ENCODE data around the gene GATB. TPM values are rescaled to one million over a fixed set of nuclear protein-coding genes. Genes with fewer than 3 reads are reported as not detected.

GATB gene
- total RNA-seq, 2 experiments from 2014 or later, result 13.5 to 14.9 TPM

DNA sequence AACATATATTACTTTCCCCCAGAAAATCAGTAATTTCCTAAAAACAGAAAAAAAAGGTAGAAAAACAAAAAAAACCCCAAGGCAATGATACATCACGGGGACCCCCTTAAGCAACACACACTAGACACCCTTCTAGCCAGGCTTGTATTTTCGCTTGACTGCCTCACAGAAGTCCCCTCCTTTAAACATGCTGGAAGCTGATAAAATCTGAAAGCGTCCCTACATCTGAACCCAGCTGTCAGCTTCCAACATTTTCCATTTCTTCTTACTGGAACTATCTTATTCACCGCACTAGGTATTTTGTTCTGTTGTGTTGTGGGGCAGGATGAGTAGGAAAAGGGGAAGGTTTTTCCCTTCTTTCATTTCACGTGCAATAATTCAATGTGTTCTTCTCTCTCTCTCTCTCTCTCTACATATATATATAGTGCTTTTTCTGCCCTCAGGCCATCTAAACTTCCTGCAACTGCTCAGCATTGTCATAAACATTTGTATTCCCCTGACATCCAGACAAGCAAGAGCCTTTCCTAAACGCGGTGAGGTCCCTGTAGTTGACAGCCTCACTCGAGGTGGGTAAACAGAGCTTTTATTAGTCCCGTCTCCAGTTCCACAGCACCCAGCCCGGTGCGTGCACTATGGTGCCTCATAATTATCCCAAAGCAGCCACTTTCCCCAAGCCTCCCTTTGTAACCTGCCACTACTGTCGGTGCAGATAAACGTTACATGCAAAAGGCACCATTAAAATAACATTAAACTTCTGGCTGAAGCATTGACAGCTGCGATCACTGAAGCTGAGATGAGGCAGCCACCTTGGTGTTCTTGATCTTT, 82.5 kb downstream of the GATB start:
- DNase-seq (no peak), ATAC-seq (ENCODE audit: low read depth) (no peak)
- POLR2A ChIA-PET, result no interaction called here
- Mint-ChIP-seq H3K4me3 (no peak overlapping the region), H3K36me3 (no peaks in the 10 kb centered on the region), H3K4me1 (no peaks in the 10 kb centered on the region), H3K27me3 (no peaks in the 10 kb centered on the region), H3K27ac (no peak overlapping the region), H3K9me3 (no peaks in the 10 kb centered on the region)

DNA sequence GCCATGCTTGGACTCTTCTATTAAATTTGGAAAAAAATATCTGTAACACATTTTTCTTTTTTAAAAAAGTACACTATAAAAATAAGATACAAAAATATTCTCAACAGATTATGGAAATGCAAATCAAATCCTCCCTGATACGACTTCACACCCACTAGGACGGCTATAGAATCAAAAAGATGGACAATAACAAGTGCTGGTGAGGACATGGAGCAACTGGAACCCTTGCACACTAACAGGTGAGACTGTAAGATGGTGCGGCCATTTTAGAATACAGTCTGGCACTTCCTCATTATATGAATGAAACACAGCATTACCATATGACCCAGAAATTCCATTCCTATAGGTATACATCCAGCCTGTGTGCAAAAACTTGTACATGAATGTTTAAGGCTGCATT, 83.6 kb downstream of the GATB start:
- Mint-ChIP-seq H3K9me3 (no peaks in the 10 kb centered on the region), H3K4me3 (no peak overlapping the region), H3K4me1 (no peaks in the 10 kb centered on the region), H3K27ac (no peak overlapping the region), H3K36me3 (no peaks in the 10 kb centered on the region), H3K27me3 (no peaks in the 10 kb centered on the region)
- DNase-seq (no peak), ATAC-seq (ENCODE audit: low read depth) (no peak)
- POLR2A ChIA-PET, result no interaction called here

DNA sequence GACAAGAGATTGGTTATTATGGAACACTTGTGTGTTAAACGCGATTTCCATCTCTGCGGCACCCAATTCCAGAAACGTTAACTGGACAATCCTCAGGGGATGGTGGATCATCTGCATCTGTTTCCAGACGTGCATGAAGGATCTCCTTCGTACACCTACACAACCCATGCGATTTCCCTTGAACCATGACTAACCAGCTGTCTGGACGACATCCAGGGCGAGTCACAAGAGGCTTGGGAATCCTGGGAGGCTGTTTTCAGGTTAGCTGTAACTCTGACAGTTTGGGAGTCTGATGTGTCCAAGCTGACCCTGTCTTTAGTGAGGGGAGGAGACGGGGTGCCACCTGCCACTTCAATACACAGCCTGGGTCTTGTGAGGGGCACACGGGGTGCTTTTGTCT, 84.5 kb downstream of the GATB start:
- no peak overlapping the region for H3K4me3 Mint-ChIP-seq
- H3K4me1 Mint-ChIP-seq, result no peaks in the 10 kb centered on the region
- POLR2A ChIA-PET, result no interaction called here
- H3K36me3 Mint-ChIP-seq, result no peaks in the 10 kb centered on the region
- ATAC-seq (ENCODE audit: low read depth) (no peak), DNase-seq (no peak)
- no peak overlapping the region for H3K27ac Mint-ChIP-seq
- H3K9me3 Mint-ChIP-seq, result no peaks in the 10 kb centered on the region
- H3K27me3 Mint-ChIP-seq, result no peaks in the 10 kb centered on the region

DNA sequence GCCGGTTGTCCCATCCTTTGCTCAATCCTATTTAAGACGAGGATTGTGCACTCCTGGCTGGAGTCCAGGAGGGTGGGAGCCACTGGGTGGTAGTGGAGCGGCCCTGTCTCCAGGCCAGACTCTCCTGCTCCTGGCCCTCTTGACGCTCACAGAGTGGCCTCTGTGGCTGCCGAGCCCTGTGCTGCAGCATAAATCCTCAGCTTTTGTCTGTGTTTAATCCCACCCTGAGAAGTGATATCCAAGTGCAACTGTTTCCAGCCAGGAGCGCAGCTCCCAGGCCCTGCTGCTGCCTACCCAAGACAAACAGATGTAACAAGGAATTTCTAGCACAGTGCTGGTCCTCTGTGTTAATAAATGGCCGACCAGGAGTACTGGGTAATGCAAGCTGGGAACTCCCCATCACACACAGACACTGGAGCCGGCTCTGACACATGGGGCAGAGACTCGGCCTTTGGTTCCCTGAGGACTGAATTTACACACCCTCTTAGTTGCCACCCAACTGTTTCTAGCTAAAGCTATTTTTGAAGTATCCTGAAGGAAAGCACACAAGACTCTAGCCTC, 85.3 kb downstream of the GATB start:
- Mint-ChIP-seq H3K27me3 (no peaks in the 10 kb centered on the region), H3K9me3 (no peaks in the 10 kb centered on the region), H3K27ac (no peak overlapping the region), H3K36me3 (no peaks in the 10 kb centered on the region), H3K4me3 (no peak overlapping the region), H3K4me1 (no peaks in the 10 kb centered on the region)
- POLR2A ChIA-PET, result no interaction called here
- ATAC-seq (ENCODE audit: low read depth) (no peak), DNase-seq (no peak)

DNA sequence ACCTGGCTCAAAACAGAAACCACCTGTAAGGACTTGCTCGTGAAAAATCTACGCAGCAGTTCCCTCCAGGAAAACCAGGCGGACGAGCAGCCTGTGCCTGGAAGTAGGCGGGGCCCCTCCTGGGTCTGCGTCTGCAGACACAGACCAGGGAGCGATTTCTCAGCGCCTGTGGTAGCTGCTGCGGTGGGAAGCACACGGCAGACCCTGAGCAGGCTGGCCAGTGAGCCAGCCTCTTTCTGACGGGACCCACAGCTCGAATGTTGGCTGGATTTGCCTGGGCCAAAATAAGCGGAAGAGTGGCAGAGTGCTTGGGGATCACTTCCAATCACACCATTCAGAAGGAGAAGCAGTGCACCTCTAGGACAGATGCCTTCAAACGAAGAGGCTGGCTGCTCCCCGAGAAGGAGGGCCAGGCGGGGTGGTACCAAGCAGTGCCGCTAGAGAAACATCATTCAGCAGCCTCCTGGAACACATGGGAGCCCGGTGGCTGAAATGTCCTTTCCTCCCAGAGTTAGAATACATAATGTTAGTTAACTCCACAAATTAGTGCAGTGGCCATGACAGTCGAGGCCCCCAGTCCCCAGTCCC, 85.9 kb downstream of the GATB start:
- no peak overlapping the region for H3K27ac Mint-ChIP-seq
- POLR2A ChIA-PET, result no interaction called here
- no peaks in the 10 kb centered on the region for H3K4me1 Mint-ChIP-seq
- no peak for DNase-seq
- H3K36me3 Mint-ChIP-seq, result no peaks in the 10 kb centered on the region
- ATAC-seq (ENCODE audit: low read depth), result no peak
- H3K4me3 Mint-ChIP-seq, result no peak overlapping the region
- H3K9me3 Mint-ChIP-seq, result no peaks in the 10 kb centered on the region
- H3K27me3 Mint-ChIP-seq, result no peaks in the 10 kb centered on the region

DNA sequence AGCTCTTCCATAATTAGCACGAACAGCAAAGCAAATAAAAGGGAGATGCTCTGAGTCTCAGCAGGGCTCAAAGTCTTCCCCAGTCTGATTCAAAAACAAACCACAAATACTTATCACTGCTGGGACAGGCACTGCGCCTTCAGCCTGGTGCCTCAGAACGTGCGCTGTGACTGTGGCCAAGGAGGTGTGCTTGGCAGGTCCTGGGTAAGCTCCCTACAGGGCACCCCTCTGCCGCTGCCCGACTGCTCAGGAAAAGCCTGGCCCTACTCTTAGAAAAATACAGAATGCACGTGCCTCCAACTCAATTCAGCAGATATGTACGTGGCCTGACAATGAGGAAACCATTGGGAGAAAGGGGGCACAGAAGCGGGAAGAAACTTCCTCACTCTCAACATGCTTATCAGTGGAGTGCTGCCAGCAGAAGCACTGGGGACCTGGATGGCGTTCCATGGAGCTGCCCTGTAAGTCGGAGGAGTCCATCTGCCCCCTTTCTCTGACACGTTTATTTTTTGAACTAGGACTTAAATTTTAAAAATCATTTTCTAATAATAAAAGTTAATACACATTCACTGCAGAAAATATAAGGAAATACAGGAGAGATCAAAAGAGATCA, 86.8 kb downstream of the GATB start:
- Mint-ChIP-seq H3K27me3 (no peaks in the 10 kb centered on the region), H3K4me3 (no peak overlapping the region), H3K9me3 (no peaks in the 10 kb centered on the region), H3K36me3 (no peaks in the 10 kb centered on the region), H3K4me1 (no peaks in the 10 kb centered on the region), H3K27ac (no peak overlapping the region)
- POLR2A ChIA-PET, result no interaction called here
- no peak for DNase-seq
- ATAC-seq (ENCODE audit: low read depth), result no peak

DNA sequence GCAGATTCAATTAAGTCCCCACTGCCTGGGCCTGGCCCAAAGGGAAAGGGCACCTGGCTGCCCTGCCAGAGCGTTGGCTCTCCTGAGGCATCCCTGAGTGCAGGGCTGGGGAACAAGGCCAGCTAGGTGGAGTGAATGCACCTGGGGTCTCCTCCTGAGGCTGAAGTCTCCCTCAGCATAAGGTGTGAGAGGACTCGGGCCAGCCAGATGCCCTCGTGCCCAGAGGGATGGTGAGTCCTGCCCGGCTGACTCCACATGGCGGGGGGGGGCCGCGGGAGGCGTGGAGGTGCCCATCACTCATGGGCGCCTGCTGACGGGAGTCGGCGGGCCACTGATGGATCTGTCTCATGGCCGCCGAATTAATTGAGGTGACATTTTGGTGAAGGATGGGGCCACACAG, 87.8 kb downstream of the GATB start:
- H3K4me1 Mint-ChIP-seq, result no peaks in the 10 kb centered on the region
- ATAC-seq (ENCODE audit: low read depth) (no peak), DNase-seq (no peak)
- no peaks in the 10 kb centered on the region for H3K36me3 Mint-ChIP-seq
- H3K27ac Mint-ChIP-seq, result no peak overlapping the region
- POLR2A ChIA-PET, result no interaction called here
- no peaks in the 10 kb centered on the region for H3K9me3 Mint-ChIP-seq
- H3K27me3 Mint-ChIP-seq, result no peaks in the 10 kb centered on the region
- no peak overlapping the region for H3K4me3 Mint-ChIP-seq

DNA sequence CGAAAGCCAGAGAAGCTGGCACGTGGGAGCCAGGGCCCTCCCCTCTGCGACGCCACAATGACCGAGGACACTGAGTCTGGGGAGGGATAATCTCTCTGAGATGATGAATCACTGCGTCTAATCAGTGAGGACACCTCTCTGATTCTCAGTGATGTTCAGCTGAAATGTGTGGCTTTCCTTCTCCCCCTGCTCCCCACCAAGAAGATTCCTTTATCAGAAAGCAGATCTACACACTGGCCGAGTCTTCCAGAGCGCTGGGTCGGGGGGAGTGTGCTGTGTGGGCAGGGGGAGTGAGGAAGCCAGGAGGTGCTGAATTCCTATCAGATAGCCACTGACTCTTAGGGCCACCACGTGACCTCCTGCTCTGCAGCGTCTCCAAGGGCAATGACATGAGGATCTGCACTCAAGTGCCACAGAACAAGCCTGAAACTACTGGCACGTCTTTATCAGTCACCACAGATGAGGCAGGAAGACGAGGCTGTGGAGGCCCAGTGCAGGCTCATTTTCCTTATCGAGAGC, 89.2 kb downstream of the GATB start:
- DNase-seq, result no peak
- no peak for ATAC-seq (ENCODE audit: low read depth)
- POLR2A ChIA-PET, result no interaction called here
- H3K27ac Mint-ChIP-seq, result no peak overlapping the region
- H3K9me3 Mint-ChIP-seq, result no peaks in the 10 kb centered on the region
- H3K36me3 Mint-ChIP-seq, result no peaks in the 10 kb centered on the region
- H3K27me3 Mint-ChIP-seq, result no peaks in the 10 kb centered on the region
- H3K4me3 Mint-ChIP-seq, result no peak overlapping the region
- peaks cover 8% of the 10 kb centered on the region for H3K4me1 Mint-ChIP-seq

DNA sequence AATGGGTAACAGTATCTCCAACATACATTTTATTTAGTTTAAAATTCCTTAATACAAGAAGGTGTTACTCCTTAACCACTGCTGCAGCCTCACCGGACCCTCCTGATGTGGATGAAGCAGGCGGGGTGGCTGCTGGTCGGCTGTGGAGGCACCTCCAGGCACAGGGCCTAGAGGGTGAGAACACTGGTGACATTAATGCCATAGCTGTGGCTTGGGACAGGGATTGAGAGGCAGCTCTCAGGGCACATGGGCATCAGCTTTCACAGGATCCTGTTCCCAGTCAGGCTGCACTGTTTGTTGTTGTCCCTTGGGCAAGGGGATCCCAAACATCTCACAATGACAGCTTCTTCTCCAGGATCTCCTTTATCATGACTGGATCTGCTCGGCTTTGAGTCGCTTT, 90.0 kb downstream of the GATB start:
- no peaks in the 10 kb centered on the region for H3K9me3 Mint-ChIP-seq
- no peak for ATAC-seq (ENCODE audit: low read depth)
- H3K4me1 Mint-ChIP-seq, result peaks cover 10% of the 10 kb centered on the region
- no peaks in the 10 kb centered on the region for H3K36me3 Mint-ChIP-seq
- DNase-seq, result no peak
- no peak overlapping the region for H3K4me3 Mint-ChIP-seq
- no peaks in the 10 kb centered on the region for H3K27me3 Mint-ChIP-seq
- no peak overlapping the region for H3K27ac Mint-ChIP-seq
- POLR2A ChIA-PET, result no interaction called here

DNA sequence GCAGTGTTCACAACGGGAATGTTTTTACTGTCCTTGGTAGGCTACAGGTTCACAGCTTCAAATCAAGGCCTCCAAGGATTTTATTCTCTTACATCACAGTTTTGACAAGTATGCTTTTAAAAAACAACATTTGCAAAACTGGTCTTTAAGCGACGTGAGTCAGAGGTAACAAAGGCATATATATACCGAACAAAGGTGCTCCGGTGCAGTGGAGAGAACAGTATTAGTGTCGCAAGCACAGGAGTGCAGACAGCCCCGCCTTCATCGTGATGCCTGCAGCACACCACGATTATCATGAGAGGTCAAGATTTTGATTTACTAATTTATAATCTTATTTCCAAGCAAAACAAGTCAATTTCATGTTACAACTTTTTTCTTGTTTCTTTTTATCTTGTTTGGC, 90.8 kb downstream of the GATB start:
- Mint-ChIP-seq H3K36me3 (no peaks in the 10 kb centered on the region), H3K9me3 (no peaks in the 10 kb centered on the region), H3K4me1 (peaks cover 10% of the 10 kb centered on the region), H3K27ac (no peak overlapping the region), H3K27me3 (no peaks in the 10 kb centered on the region), H3K4me3 (no peak overlapping the region)
- no peak for ATAC-seq (ENCODE audit: low read depth)
- no peak for DNase-seq
- POLR2A ChIA-PET, result no interaction called here

DNA sequence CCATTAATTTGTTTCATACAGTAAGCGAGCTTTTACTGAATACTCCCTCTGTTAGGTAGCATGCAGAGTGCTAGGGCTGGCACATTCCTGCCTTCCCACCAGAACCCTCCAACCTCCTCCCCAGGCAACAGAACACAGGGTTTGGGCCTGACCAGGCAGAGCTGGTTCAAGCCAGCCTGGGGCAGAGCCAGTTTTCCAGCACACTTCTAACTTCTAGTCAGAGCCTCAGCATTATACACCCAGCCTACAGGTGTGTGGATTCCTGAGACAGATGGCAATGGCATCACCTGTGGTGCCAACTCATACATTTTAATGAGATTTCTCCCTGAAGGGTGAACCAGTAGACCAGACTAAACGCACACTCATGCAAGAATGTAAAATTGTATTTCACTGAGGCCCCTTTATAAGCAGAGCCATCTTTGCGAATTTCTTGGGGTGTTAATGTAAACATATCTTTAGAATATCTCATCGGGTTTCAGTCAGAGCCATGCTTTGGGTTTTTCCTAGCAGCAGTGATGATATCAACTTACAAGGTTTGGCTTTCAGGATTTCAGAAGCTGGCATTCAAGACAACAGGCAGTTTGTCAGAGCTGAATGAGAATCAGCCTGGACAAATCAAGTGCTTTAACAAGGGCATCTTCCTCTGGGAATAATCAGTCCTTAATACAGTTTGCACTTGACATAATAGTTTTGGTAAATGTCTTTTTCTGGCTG, 92.0 kb downstream of the GATB start:
- Mint-ChIP-seq H3K27ac (no peak overlapping the region), H3K9me3 (no peaks in the 10 kb centered on the region)

DNA sequence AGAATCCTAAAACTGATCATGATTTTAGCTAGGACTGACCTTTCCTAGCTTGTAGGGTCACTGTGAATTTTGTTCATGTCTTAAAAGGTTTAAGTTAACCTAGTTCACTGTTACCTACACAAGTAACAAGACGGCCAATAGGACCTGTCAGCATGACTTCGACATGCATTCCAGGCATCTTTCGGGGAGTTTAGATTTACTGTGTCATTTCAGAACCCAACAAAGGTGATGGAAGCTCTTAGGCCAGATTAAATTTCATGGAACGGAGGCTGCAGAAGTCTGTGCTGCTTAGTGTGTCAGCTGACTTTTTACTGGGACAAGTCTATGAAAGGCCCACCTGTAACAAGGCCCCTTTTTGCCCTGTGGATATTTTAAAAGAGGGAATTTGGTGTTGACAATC, 93.1 kb downstream of the GATB start:
- Mint-ChIP-seq H3K9me3 (no peaks in the 10 kb centered on the region), H3K27ac (no peak overlapping the region), H3K4me1 (peaks cover 10% of the 10 kb centered on the region), H3K27me3 (no peaks in the 10 kb centered on the region), H3K36me3 (no peaks in the 10 kb centered on the region), H3K4me3 (no peak overlapping the region)
- DNase-seq, result no peak
- ATAC-seq (ENCODE audit: low read depth), result no peak
- POLR2A ChIA-PET, result interaction anchor here (0.6 to 1.3 kb wide), 2 partner anchors 8 to 16 kb away, joined by 3 read pairs; no protein-coding TSS in a partner anchor

More for the DNA sequence above, 92.0 kb downstream of the GATB start:
- H3K4me3 Mint-ChIP-seq, result no peak overlapping the region
- DNase-seq (no peak), ATAC-seq (ENCODE audit: low read depth) (no peak)
- no peaks in the 10 kb centered on the region for H3K36me3 Mint-ChIP-seq
- H3K27me3 Mint-ChIP-seq, result no peaks in the 10 kb centered on the region
- H3K4me1 Mint-ChIP-seq, result peaks cover 10% of the 10 kb centered on the region
- POLR2A ChIA-PET, result interaction anchor here (0.7 kb wide), 1 partner anchor 721 kb away, joined by 3 read pairs; no protein-coding TSS in a partner anchor

DNA sequence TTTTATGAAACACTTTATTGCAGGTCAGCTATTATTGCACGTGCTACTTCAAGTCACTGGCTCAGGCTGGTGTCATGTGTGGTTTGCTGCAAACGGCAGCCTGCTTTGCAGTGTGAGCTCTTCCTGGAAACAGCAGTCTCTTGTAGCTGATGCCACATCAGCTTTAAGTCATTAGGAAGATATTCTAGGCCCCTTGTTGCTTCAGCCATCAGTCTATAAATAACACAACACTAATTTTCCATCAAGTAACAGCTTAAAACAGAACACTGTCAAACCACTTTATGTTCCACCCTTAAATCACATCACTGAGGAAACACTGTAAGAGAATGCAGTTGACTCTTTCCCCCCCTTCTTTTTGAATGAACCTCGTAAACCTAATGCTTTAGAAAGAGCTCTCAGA, 93.8 kb downstream of the GATB start:
- H3K36me3 Mint-ChIP-seq, result no peaks in the 10 kb centered on the region
- POLR2A ChIA-PET, result interaction anchor here (0.6 to 1.3 kb wide), 2 partner anchors 17 to 888 kb away, joined by 3 read pairs; no protein-coding TSS in a partner anchor
- no peaks in the 10 kb centered on the region for H3K9me3 Mint-ChIP-seq
- H3K27ac Mint-ChIP-seq, result peak overlapping the region; percentile 80
- H3K4me1 Mint-ChIP-seq, result peaks cover 10% of the 10 kb centered on the region
- no peak overlapping the region for H3K4me3 Mint-ChIP-seq
- ATAC-seq (ENCODE audit: low read depth) (peak; percentile 88), DNase-seq (no peak)
- H3K27me3 Mint-ChIP-seq, result no peaks in the 10 kb centered on the region

Data from activated naive CD8-positive, alpha-beta T cell treated with anti-CD3 and anti-CD28 coated beads, Interleukin-2, amount 10 ng/mL, durations not matched to agents 7 days and 5 days (primary cell).